Measurements from ENCODE around the gene STX3.

GRCh38 chr11:59842316-59842715, 87.1 kb downstream of the STX3 start:
- TF ChIP-seq CTCF (IDR thresholded peaks at IDR 0.05; ENCODE audit: insufficient read depth, low read length) (no peak), POLR2AphosphoS5 (IDR thresholded peaks at IDR 0.05; ENCODE audit: low read depth) (no peak), GABPA (IDR thresholded peaks at IDR 0.05; ENCODE audit: low read depth) (no peak)

Measured in HL-60 (cell line).